HG02623 (cell line): ENCODE results near the gene NFRKB.

Experiments used
- ATAC-seq: cut with Tn5 transposase; IDR thresholded peaks from one replicate; pipeline ENCODE4 v1.9.1; 2021; ENCODE audit warnings: moderate library complexity; ENCODE audit not compliant: unreplicated experiment

NFRKB gene

DNA sequence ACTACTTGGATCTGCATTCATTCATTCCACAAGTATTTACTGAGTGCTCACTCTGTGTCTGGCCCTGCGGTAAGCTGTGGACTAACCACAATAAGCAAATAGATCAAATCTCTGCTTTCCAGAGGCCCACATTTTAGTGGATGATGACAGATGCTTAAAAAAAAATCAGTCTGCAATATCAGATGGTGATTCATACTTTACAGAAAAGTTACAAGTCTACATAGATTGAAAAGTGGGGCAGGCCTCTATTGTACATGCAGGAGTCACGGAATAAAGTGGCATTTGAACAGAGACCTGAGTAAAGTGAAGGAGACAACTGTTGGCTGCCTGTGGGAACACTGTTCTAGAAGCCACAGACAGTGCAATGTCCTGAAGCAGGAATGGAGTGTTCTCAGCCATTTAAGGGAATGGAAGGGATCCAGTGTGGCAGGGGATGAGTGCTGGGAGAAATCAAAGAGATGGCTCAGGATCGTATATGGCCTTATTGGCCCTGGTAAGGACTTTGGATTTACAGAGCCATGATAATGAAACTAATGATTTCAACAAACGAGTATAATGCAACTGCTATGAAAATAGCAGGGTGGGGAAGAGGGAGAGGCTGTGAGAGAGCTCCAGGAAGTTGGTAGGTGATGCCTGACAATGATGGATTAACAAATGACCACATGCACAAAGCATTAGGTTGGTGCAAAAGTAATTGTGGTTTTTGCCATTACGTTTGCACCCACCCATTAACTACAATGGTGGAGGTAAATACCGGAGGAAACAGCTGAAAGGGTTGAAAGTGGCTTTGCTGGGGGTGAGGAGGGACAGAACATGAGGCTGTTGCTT is 48.7 kb downstream of the NFRKB start:
- no peak for ATAC-seq
